ENCODE data around the gene GRM8. TPM values are rescaled to one million over a fixed set of nuclear protein-coding genes. Genes with fewer than 3 reads are reported as not detected.

The GRM8 gene
- polyA plus RNA-seq (not detected in 3 replicates), polyA minus RNA-seq (0.29 TPM in 1 of 3 replicates, not detected in the others)
- polyA plus RNA-seq (2011; ENCODE audit: low read depth): not detected
- polyA plus RNA-seq (2011; cell fraction: cytosol; rRNA removed): not detected in 2 replicates
- polyA plus RNA-seq (2011; cell fraction: nucleus; rRNA removed): not detected in 2 replicates
- polyA plus RNA-seq (2012; ENCODE audit: low replicate concordance): not detected in 2 replicates
- polyA minus RNA-seq (2011; cell fraction: cytosol; rRNA and poly(A)+ RNA removed): not detected
- not detected in 2 replicates for polyA minus RNA-seq (2011; cell fraction: nucleus; rRNA and poly(A)+ RNA removed)

- H4K20me1 ChIP-seq (ENCODE audit: control insufficient read depth, extremely low read depth, insufficient read depth, low read length): no peaks in the 10 kb centered on the region
- H3K9me3 ChIP-seq (ENCODE audit: control insufficient read depth, low read depth, low read length): no peaks in the 10 kb centered on the region
- peaks cover 38% of the 10 kb centered on the region for H3K27me3 ChIP-seq (ENCODE audit: control insufficient read depth, extremely low read depth, insufficient read depth, low read length)
- H3K9me1 ChIP-seq (ENCODE audit: control insufficient read depth, extremely low read depth, insufficient read depth, low read length): no peaks in the 10 kb centered on the region
- DNase-seq (ENCODE audit: low read depth, low spot score): no peak
- peaks cover 10% of the 10 kb centered on the region for H3K4me1 ChIP-seq (ENCODE audit: control insufficient read depth, extremely low read depth, insufficient read depth, low read length)
- no peak for FAIRE-seq
- peak within 1 kb of the TSS; percentile 90 for H3K4me2 ChIP-seq (ENCODE audit: control insufficient read depth, extremely low read depth, insufficient read depth, low read depth, low read length)
- peak; percentile 11 for TF ChIP-seq EZH2 (IDR thresholded peaks at IDR 0.05; ENCODE audit: low read length)
- TF ChIP-seq CTCF (optimal IDR thresholded peaks at IDR 0.05 in 1 of 3, IDR thresholded peaks at IDR 0.05 in 1 of 3, conservative IDR thresholded peaks at IDR 0.05 in 1 of 3; ENCODE audit: extremely low read depth in 1 of 3, insufficient read depth in 2 of 3, low read length in 3 of 3): no peak
- H3K79me2 ChIP-seq (ENCODE audit: control insufficient read depth, insufficient read depth, low read length): no peaks in the 10 kb centered on the region
- peak within 1 kb of the TSS; percentile 51 for H3K9ac ChIP-seq (ENCODE audit: control insufficient read depth, extremely low read depth, insufficient read depth, low read length)
- H2AFZ ChIP-seq (ENCODE audit: control insufficient read depth, low read length): peak within 1 kb of the TSS; percentile 88
- no peak within 1 kb of the TSS for H3K27ac ChIP-seq (ENCODE audit: control insufficient read depth, insufficient read depth, low read length)
- dilution Hi-C loops (cut with MboI; ENCODE audit: extremely low pct_ligation_motif_present, low sequenced_read_pairs): no loop called here
- H3K36me3 ChIP-seq (ENCODE audit: control insufficient read depth in 2 of 2, extremely low read depth in 1 of 2, insufficient read depth in 2 of 2, low read length in 2 of 2): no peaks in the 10 kb centered on the region
- H3K4me3 ChIP-seq (ENCODE audit: control insufficient read depth in 2 of 3, extremely low read depth in 1 of 3, insufficient read depth in 2 of 3, low read depth in 1 of 3, low read length in 3 of 3): peak within 1 kb of the TSS; percentile 60 to 76 (median 63)
These were observed at the start of gene GRM8 for GRCh38 chr7:127252778-127253280. GRM8 (minus strand) TSS chr7:127252941.

- Histone ChIP-seq H3K36me3 (ENCODE audit: control insufficient read depth in 2 of 2, extremely low read depth in 1 of 2, insufficient read depth in 2 of 2, low read length in 2 of 2) (no peaks in the 10 kb centered on the region), H3K4me3 (ENCODE audit: control insufficient read depth in 2 of 3, extremely low read depth in 1 of 3, insufficient read depth in 2 of 3, low read depth in 1 of 3, low read length in 3 of 3) (no peak overlapping the region), H3K27ac (ENCODE audit: control insufficient read depth, insufficient read depth, low read length) (no peak overlapping the region), H3K79me2 (ENCODE audit: control insufficient read depth, insufficient read depth, low read length) (no peaks in the 10 kb centered on the region), H3K9me1 (ENCODE audit: control insufficient read depth, extremely low read depth, insufficient read depth, low read length) (no peaks in the 10 kb centered on the region), H3K9me3 (ENCODE audit: control insufficient read depth, low read depth, low read length) (no peaks in the 10 kb centered on the region), H3K4me2 (ENCODE audit: control insufficient read depth, extremely low read depth, insufficient read depth, low read depth, low read length) (no peak overlapping the region), H4K20me1 (ENCODE audit: control insufficient read depth, extremely low read depth, insufficient read depth, low read length) (no peaks in the 10 kb centered on the region), H3K27me3 (ENCODE audit: control insufficient read depth, extremely low read depth, insufficient read depth, low read length) (no peaks in the 10 kb centered on the region), H3K9ac (ENCODE audit: control insufficient read depth, extremely low read depth, insufficient read depth, low read length) (no peak overlapping the region), H2AFZ (ENCODE audit: control insufficient read depth, low read length) (no peak overlapping the region), H3K4me1 (ENCODE audit: control insufficient read depth, extremely low read depth, insufficient read depth, low read length) (peaks cover 11% of the 10 kb centered on the region)
- TF ChIP-seq EZH2 (IDR thresholded peaks at IDR 0.05; ENCODE audit: low read length): no peak
- DNase-seq (ENCODE audit: low read depth, low spot score) (no peak), FAIRE-seq (no peak)
- dilution Hi-C loops (cut with MboI; ENCODE audit: extremely low pct_ligation_motif_present, low sequenced_read_pairs): no loop called here
These were observed 38.1 kb upstream of the GRM8 start for GRCh38 chr7:127290801-127291361.
